Esophagus squamous epithelium (tissue), 4 donors: Measurements from ENCODE around the gene CDKAL1.

Source experiments
- POLR2A ChIP-seq, 4 donors: fragments of 450-650 bp; IDR thresholded peaks; one replicate each; pipeline ENCODE4 v1.6.1; 2017; ENCODE audit warnings: antibody characterized with exemption in 4 of 4, mild to moderate bottlenecking in 4 of 4, moderate library complexity in 3 of 4
- TF ChIP-seq, protein P1 (sequence below), 6 experiments: fragments of 450-650 bp in 4 of 6; fragments of 200-600 bp in 2 of 6; sonication (generic) in 2 of 6; IDR thresholded peaks; one replicate each; pipeline ENCODE4 v1.5.1; 2016 to 2019; ENCODE audit warnings: antibody characterized with exemption in 6 of 6, mild to moderate bottlenecking in 4 of 6, moderate library complexity in 4 of 6

DNA sequence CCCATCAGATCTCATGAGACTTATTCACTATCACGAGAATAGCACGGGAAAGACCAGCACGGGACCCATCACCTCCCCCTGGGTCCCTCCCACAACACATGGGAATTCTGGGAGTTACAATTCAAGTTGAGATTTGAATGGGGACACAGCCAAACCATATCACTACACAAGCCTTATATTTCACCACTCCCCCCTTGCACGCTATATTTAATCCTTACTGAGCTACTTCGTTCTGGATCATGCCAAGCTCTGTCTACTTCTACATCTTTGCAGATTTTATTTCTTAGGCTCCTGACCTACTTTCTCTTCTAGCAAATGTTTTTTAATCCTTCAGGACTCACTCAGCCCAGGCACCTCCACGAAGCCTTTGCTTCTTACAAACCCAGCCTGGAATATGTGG, 606.7 kb downstream of the CDKAL1 start:
- TF ChIP-seq, protein P1, sequence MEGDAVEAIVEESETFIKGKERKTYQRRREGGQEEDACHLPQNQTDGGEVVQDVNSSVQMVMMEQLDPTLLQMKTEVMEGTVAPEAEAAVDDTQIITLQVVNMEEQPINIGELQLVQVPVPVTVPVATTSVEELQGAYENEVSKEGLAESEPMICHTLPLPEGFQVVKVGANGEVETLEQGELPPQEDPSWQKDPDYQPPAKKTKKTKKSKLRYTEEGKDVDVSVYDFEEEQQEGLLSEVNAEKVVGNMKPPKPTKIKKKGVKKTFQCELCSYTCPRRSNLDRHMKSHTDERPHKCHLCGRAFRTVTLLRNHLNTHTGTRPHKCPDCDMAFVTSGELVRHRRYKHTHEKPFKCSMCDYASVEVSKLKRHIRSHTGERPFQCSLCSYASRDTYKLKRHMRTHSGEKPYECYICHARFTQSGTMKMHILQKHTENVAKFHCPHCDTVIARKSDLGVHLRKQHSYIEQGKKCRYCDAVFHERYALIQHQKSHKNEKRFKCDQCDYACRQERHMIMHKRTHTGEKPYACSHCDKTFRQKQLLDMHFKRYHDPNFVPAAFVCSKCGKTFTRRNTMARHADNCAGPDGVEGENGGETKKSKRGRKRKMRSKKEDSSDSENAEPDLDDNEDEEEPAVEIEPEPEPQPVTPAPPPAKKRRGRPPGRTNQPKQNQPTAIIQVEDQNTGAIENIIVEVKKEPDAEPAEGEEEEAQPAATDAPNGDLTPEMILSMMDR (IDR thresholded peaks at IDR 0.05), result no peak
- TF ChIP-seq POLR2A (IDR thresholded peaks at IDR 0.05), result no peak
